PFSK-1 (cell line): Measurements from ENCODE around the gene RAD51.

Experiments
- FOXP2 ChIP-seq: optimal IDR thresholded peaks from 2 replicates; pipeline ENCODE3; 2011; ENCODE audit warnings: borderline replicate concordance, control low read depth, inconsistent platforms; ENCODE audit not compliant: insufficient read depth; ENCODE audit errors: extremely low read length, extremely low read depth
- POLR2AphosphoS5 ChIP-seq: IDR thresholded peaks from 2 replicates; pipeline ENCODE4 v1.6.1; 2012; ENCODE audit warnings: low read depth, mild to moderate bottlenecking, control low read depth, low read length, moderate library complexity
- REST ChIP-seq, 2 experiments: IDR thresholded peaks; 2 replicates each; pipeline versions ENCODE4 v1.6.1 to v1.8.0; 2011 to 2012; ENCODE audit warnings: low read depth in 2 of 2, low read length in 2 of 2, control low read depth in 1 of 2, inconsistent platforms in 1 of 2, mild to moderate bottlenecking in 1 of 2, moderate library complexity in 1 of 2; ENCODE audit not compliant: insufficient read depth in 1 of 2
- TAF1 ChIP-seq: IDR thresholded peaks from 2 replicates; pipeline ENCODE4 v1.6.1; 2012; ENCODE audit warnings: low read length, control low read depth, borderline replicate concordance; ENCODE audit not compliant: insufficient read depth

- TF ChIP-seq TAF1 (no peak), REST (IDR thresholded peaks at IDR 0.05; ENCODE audit: insufficient read depth in 1 of 2, low read depth in 2 of 2, low read length in 2 of 2) (no peak), POLR2AphosphoS5 (no peak), FOXP2 (no peak)
Observed at GRCh38 chr15:40754574-40754882, 59.6 kb downstream of the RAD51 start.
